A673 (cell line): ENCODE data around the gene PLEKHA8.

Source experiments
- EZH2 ChIP-seq: fragments of 200-600 bp; sonication (generic); IDR thresholded peaks from 2 replicates; pipeline ENCODE4 v1.6.1; 2017; ENCODE audit warnings: borderline replicate concordance, low read depth, mild to moderate bottlenecking, mixed read lengths, antibody characterized with exemption, low read length; ENCODE audit not compliant: poor library complexity, severe bottlenecking
- TF ChIP-seq, protein P1 (sequence below): fragments of 300-800, 200-600 bp; sonication (generic); conservative IDR thresholded peaks from 2 replicates; pipeline ENCODE4 v1.5.1; 2017; ENCODE audit warnings: low read depth, mild to moderate bottlenecking, antibody characterized with exemption, low read length, moderate library complexity, mixed read lengths

DNA sequence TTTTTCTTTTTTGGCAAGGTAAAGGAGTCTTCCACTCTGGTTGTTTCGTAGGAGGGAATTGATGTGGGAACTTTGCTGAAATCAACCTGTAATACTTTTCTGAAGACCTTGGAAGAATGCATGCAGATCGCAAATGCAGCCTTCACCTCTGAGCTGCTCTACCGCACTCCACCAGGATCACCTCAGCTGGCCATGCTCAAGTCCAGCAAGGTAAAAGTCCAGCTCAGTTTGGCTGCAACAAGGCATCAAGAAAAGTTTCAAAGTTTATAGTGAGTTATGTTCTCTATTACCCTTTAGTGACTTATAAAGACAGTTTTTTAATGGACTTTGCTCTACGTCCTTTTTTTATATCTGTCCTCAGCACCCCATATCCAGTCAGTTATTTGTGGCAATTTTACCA, 21.0 kb downstream of the PLEKHA8 start:
- TF ChIP-seq, protein P1, sequence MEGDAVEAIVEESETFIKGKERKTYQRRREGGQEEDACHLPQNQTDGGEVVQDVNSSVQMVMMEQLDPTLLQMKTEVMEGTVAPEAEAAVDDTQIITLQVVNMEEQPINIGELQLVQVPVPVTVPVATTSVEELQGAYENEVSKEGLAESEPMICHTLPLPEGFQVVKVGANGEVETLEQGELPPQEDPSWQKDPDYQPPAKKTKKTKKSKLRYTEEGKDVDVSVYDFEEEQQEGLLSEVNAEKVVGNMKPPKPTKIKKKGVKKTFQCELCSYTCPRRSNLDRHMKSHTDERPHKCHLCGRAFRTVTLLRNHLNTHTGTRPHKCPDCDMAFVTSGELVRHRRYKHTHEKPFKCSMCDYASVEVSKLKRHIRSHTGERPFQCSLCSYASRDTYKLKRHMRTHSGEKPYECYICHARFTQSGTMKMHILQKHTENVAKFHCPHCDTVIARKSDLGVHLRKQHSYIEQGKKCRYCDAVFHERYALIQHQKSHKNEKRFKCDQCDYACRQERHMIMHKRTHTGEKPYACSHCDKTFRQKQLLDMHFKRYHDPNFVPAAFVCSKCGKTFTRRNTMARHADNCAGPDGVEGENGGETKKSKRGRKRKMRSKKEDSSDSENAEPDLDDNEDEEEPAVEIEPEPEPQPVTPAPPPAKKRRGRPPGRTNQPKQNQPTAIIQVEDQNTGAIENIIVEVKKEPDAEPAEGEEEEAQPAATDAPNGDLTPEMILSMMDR: no peak
- no peak for TF ChIP-seq EZH2
